Smooth muscle cell (in vitro differentiated cells): Measurements from ENCODE around the gene ZBP1. TPM values are rescaled to one million over a fixed set of nuclear protein-coding genes. Genes with fewer than 3 reads are reported as not detected.

ENCODE experiments used
- DNase-seq: peaks from one replicate; lab custom pipeline; 2025; ENCODE audit not compliant: unreplicated experiment; lab: John Stamatoyannopoulos, UW
- H2AFZ ChIP-seq: fragments of 200-600 bp; sonication (generic); 2 replicates; pipeline ENCODE4 v1.6.0; 2016; ENCODE audit warnings: antibody characterized with exemption, low read depth, mild to moderate bottlenecking
- H3F3A ChIP-seq: fragments of 200-600 bp; sonication (generic); 2 replicates; pipeline ENCODE4 v1.6.0; 2017; ENCODE audit warnings: antibody characterized with exemption, low read depth
- H3K27ac ChIP-seq: fragments of 200-600 bp; sonication (generic); 2 replicates; pipeline ENCODE4 v1.5.1; 2016; ENCODE audit warnings: low read depth, mild to moderate bottlenecking
- H3K27me3 ChIP-seq: fragments of 200-600 bp; sonication (generic); 2 replicates; pipeline ENCODE4 v1.6.1; 2016; ENCODE audit warnings: low read depth, mild to moderate bottlenecking
- H3K36me3 ChIP-seq: fragments of 200-600 bp; sonication (generic); 2 replicates; pipeline ENCODE4 v1.5.1; 2016; ENCODE audit warnings: low read depth
- H3K4me1 ChIP-seq: fragments of 200-600 bp; sonication (generic); 2 replicates; pipeline ENCODE4 v1.5.1; 2016; ENCODE audit warnings: low read depth
- H3K4me2 ChIP-seq: fragments of 200-600 bp; sonication (generic); 2 replicates; pipeline ENCODE4 v1.6.0; 2016; ENCODE audit warnings: mild to moderate bottlenecking
- H3K4me3 ChIP-seq: fragments of 200-600 bp; sonication (generic); 2 replicates; pipeline ENCODE4 v1.5.1; 2016; ENCODE audit warnings: mild to moderate bottlenecking
- H3K79me2 ChIP-seq: fragments of 200-600 bp; sonication (generic); 2 replicates; pipeline ENCODE4 v1.6.0; 2016; ENCODE audit warnings: low read depth, mild to moderate bottlenecking
- H3K9ac ChIP-seq: fragments of 200-600 bp; sonication (generic); 2 replicates; pipeline ENCODE4 v1.6.0; 2016; ENCODE audit warnings: low read depth
- H3K9me3 ChIP-seq: fragments of 200-600 bp; sonication (generic); replicated peaks from 2 replicates; pipeline ENCODE4 v1.5.1; 2016; ENCODE audit warnings: low read depth
- H4K20me1 ChIP-seq: fragments of 200-600 bp; sonication (generic); 2 replicates; pipeline ENCODE4 v1.6.0; 2016; ENCODE audit warnings: low read depth
- CTCF ChIP-seq: fragments of 200-600 bp; sonication (generic); IDR thresholded peaks from 2 replicates; pipeline ENCODE4 v1.5.1; 2017; ENCODE audit warnings: borderline replicate concordance, mild to moderate bottlenecking, antibody characterized with exemption; ENCODE audit not compliant: insufficient read depth, poor library complexity, severe bottlenecking
- WGBS: methylation state at CpG from one replicate; pipeline ENCODE4 v1.1.7; 2016; ENCODE audit warnings: low lambda C conversion rate; 5-methylcytosine and 5-hydroxymethylcytosine counted together
- polyA plus RNA-seq: library from polyadenylated mRNA; unstranded; fragments of >200 nt; fragmentation: Nextera tagmentation; extraction: Ambion mirVana; gene quantifications from 2 replicates; pipeline ENCODE4 v1.2.1, GENCODE V29; 2016
- total RNA-seq: library from RNA; depleted of rRNA; stranded (reverse); fragments of >200 nt; gene quantifications from 2 replicates; pipeline ENCODE4 v1.2.3, GENCODE V29; 2014

ZBP1 gene
- total and polyA plus RNA-seq, 2 experiments from 2014 or later: not detected

GRCh38 chr20:57612436-57612835 is 7.8 kb downstream of the ZBP1 start:
- Histone ChIP-seq H3K4me2 (no peak overlapping the region), H3K36me3 (no peaks in the 10 kb centered on the region), H3K27me3 (peaks cover 10% of the 10 kb centered on the region), H3K4me1 (no peaks in the 10 kb centered on the region), H4K20me1 (no peaks in the 10 kb centered on the region), H2AFZ (no peak overlapping the region), H3K9me3 (no peaks in the 10 kb centered on the region), H3K27ac (no peak overlapping the region), H3K79me2 (no peaks in the 10 kb centered on the region), H3F3A (no peaks in the 10 kb centered on the region), H3K4me3 (no peak overlapping the region), H3K9ac (no peak overlapping the region)
- WGBS: 91% methylated on average over 7 of the region's 7 CpGs
- no peak for DNase-seq
- TF ChIP-seq CTCF: no peak

DNA sequence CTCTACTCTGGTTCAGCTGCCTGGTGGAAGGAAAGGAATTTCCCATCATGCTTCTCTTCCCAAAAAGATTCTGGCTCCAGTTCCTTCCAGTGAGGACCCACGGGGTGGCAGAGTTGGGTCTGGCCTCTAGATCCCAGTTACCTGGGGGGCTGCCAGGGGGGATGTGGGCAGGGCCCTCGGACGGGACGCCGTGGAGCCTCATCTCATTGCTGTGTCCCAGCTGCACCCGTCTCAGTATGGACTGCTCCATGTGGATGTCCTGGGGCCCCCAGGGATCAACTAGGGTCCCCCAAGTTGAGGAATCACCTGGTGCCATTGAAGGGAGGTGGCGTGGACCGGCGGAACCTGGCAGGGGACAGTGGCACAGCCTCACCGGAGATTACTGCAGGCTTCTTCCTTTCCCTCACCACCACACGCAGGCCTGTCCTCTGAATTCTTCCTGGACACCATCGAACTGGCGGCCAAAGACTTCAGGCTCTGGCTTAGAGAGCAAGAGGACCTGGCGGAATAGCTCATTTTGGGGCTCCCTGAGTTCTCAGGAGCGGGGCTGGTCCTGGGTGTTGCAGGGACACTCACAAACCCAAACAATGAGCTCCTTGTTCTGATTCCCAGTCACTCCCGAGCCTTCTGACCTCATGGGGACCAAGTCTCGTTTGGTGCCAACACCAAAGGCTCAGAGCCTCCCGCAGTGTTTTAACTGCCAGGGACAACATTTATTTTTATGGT is 8.5 kb downstream of the ZBP1 start:
- H3K9me3 ChIP-seq: no peaks in the 10 kb centered on the region
- H3K79me2 ChIP-seq: no peaks in the 10 kb centered on the region
- H3K9ac ChIP-seq: no peak overlapping the region
- no peak for TF ChIP-seq CTCF
- no peak overlapping the region for H3K4me3 ChIP-seq
- no peak overlapping the region for H3K4me2 ChIP-seq
- H3K36me3 ChIP-seq: no peaks in the 10 kb centered on the region
- 88% methylated on average over 18 of the region's 18 CpGs for WGBS
- no peaks in the 10 kb centered on the region for H3K4me1 ChIP-seq
- no peak overlapping the region for H3K27ac ChIP-seq
- no peak for DNase-seq
- H4K20me1 ChIP-seq: no peaks in the 10 kb centered on the region
- no peak overlapping the region for H2AFZ ChIP-seq
- H3K27me3 ChIP-seq: peaks cover 17% of the 10 kb centered on the region
- no peaks in the 10 kb centered on the region for H3F3A ChIP-seq

DNA sequence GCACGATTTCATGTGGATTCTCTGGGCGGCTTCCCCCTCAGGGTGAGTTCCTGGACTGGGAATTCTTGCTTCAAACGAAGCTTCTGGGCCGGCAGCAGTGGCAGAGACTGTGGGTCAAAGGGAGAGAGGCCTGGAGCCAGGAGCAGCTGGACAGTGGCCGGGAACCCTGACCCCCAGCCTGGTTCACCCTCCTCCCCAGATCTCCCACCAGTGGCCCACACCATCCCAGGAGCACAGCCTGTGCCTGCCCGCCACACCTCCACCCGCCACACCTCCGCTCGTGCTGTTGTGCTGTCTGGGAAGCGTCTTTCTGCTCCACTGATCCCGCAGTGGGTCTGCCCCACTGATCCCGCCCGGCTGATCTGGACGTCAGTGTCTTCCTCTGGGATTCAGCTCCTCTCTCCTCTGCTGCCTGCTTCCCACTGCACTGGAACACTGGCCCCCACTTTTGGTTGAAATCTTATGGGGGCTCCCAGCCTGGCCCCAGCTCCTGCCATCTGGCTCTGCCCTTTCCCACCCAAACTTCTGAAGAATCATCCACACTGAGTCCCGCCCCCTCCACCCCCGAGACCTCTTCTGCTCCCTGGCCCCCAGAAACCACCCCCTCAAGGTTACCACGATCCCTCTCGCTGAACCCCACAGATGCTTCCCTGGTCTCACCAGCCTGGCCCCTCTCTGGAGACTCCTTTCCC is 9.8 kb downstream of the ZBP1 start:
- Histone ChIP-seq H3K9me3 (no peaks in the 10 kb centered on the region), H3K36me3 (no peaks in the 10 kb centered on the region), H3K4me1 (no peaks in the 10 kb centered on the region), H3K9ac (no peak overlapping the region), H3K27ac (no peak overlapping the region), H4K20me1 (no peaks in the 10 kb centered on the region), H3K4me3 (no peak overlapping the region), H3K4me2 (no peak overlapping the region), H3K79me2 (no peaks in the 10 kb centered on the region), H3K27me3 (peaks cover 23% of the 10 kb centered on the region), H2AFZ (no peak overlapping the region), H3F3A (no peaks in the 10 kb centered on the region)
- WGBS: 86% methylated on average over 10 of the region's 18 CpGs
- TF ChIP-seq CTCF: no peak
- no peak for DNase-seq

GRCh38 chr20:57609842-57610167 is 10.4 kb downstream of the ZBP1 start:
- Histone ChIP-seq H3K27ac (no peak overlapping the region), H3K79me2 (no peaks in the 10 kb centered on the region), H3K9ac (no peak overlapping the region), H3F3A (no peaks in the 10 kb centered on the region), H3K4me1 (no peaks in the 10 kb centered on the region), H3K27me3 (peaks cover 23% of the 10 kb centered on the region), H3K36me3 (no peaks in the 10 kb centered on the region), H2AFZ (no peak overlapping the region), H3K4me3 (no peak overlapping the region), H3K9me3 (no peaks in the 10 kb centered on the region), H4K20me1 (no peaks in the 10 kb centered on the region), H3K4me2 (no peak overlapping the region)
- no peak for DNase-seq
- TF ChIP-seq CTCF: peak; percentile 10
- WGBS: 89% methylated on average over 8 of the region's 8 CpGs
